Hematopoietic multipotent progenitor cell treated with erythropoietin and hydrocortisone succinate and interleukin-3 and kit ligand, for 8 days (in vitro differentiated cells): Measurements from ENCODE around the gene VWA3B.
"Not testable (repeated sequence)": the region's sequence is repeated elsewhere in the genome, so short reads cannot be mapped to it uniquely, and the experiment has no call there.

Experiments
- DNase-seq: peaks from one replicate; pipeline ENCODE4 v3.0.0-alpha.2; 2015

VWA3B gene

GRCh38 chr2:98087447-98088020, 567 bp downstream of the VWA3B start:
- no peak for DNase-seq

GRCh38 chr2:98088261-98088660, 1.3 kb downstream of the VWA3B start:
- no peak for DNase-seq

GRCh38 chr2:98089941-98090340, 3.0 kb downstream of the VWA3B start:
- no peak for DNase-seq

- no peak for DNase-seq
Observed at GRCh38 chr2:98090951-98091350, 4.0 kb downstream of the VWA3B start.

- DNase-seq = peak; percentile 9
Observed at GRCh38 chr2:98091738-98092137, 4.8 kb downstream of the VWA3B start.

GRCh38 chr2:98093146-98093545, 6.2 kb downstream of the VWA3B start:
- no peak for DNase-seq

- DNase-seq = no peak
Observed at GRCh38 chr2:98093611-98094010, 6.6 kb downstream of the VWA3B start.

- no peak for DNase-seq
Observed at GRCh38 chr2:98099939-98100743, 13.2 kb downstream of the VWA3B start.

GRCh38 chr2:98102315-98102714, 15.3 kb downstream of the VWA3B start:
- DNase-seq = not testable (repeated sequence)

- no peak for DNase-seq
Observed at GRCh38 chr2:98102878-98103277, 15.9 kb downstream of the VWA3B start.

GRCh38 chr2:98108110-98108509, 21.1 kb downstream of the VWA3B start:
- no peak for DNase-seq

GRCh38 chr2:98110741-98111140, 23.8 kb downstream of the VWA3B start:
- DNase-seq = no peak

- DNase-seq = no peak
Observed at GRCh38 chr2:98114643-98115330, 27.8 kb downstream of the VWA3B start.

- no peak for DNase-seq
Observed at GRCh38 chr2:98118161-98118560, 31.2 kb downstream of the VWA3B start.

- DNase-seq = no peak
Observed at GRCh38 chr2:98118852-98119251, 31.9 kb downstream of the VWA3B start.

GRCh38 chr2:98121149-98121548, 34.2 kb downstream of the VWA3B start:
- DNase-seq = no peak

GRCh38 chr2:98122524-98122923, 35.6 kb downstream of the VWA3B start:
- no peak for DNase-seq

GRCh38 chr2:98123286-98123685, 36.3 kb downstream of the VWA3B start:
- DNase-seq = no peak

- no peak for DNase-seq
Observed at GRCh38 chr2:98126061-98126460, 39.1 kb downstream of the VWA3B start.

GRCh38 chr2:98127229-98127989, 40.4 kb downstream of the VWA3B start:
- no peak for DNase-seq

GRCh38 chr2:98128556-98129109, 41.7 kb downstream of the VWA3B start:
- DNase-seq = no peak

GRCh38 chr2:98130073-98130472, 43.1 kb downstream of the VWA3B start:
- not testable (repeated sequence) for DNase-seq
